Measurements from ENCODE around the gene SPTBN1. TPM values are rescaled to one million over a fixed set of nuclear protein-coding genes. Genes with fewer than 3 reads are reported as not detected.
A peak's percentile ranks its signal among the peaks of the same experiment; 100 is the strongest.

The SPTBN1 gene
- total and polyA plus RNA-seq, 2 experiments from 2014 or later: 58.1 to 204 TPM

DNA sequence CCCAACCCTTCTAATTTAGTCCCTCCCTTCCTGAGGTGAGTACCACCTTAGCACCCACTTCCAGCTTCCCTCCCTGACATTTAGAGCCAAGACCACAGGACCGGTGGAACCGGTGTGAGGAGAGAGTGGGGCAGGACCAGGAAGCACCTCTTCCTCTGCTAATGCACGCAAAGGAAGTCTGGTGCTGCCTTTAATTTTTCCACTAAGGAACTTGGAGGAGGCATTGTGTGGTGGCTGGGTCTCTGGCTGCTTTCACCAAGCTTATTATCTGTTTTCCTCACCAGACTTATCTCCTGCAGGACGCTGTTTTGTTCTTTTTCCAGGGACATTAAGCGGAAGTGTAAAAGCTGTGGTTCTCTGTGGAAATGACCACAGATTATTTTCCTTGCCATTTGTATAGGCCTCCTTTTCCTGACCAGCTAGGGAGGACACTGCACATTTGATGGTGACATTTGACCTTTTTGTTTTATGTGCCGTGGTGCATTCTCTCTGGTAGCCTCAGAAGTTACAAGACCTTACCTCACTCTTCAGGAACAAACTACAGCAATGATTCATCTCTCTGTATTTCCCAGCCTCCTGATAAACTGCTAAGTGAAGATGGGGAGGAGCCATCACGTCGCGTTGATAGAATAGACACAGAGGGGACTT lies 39.8 kb upstream of the SPTBN1 start (continued):
- no peak for TF ChIP-seq ZNF331 (CRISPR knock-in tag; IDR thresholded peaks at IDR 0.05; ENCODE audit: low read depth)
- TF ChIP-seq, protein P1, sequence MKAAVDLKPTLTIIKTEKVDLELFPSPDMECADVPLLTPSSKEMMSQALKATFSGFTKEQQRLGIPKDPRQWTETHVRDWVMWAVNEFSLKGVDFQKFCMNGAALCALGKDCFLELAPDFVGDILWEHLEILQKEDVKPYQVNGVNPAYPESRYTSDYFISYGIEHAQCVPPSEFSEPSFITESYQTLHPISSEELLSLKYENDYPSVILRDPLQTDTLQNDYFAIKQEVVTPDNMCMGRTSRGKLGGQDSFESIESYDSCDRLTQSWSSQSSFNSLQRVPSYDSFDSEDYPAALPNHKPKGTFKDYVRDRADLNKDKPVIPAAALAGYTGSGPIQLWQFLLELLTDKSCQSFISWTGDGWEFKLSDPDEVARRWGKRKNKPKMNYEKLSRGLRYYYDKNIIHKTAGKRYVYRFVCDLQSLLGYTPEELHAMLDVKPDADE (IDR thresholded peaks at IDR 0.05): no peak
- no peak for TF ChIP-seq POLR2AphosphoS5 (IDR thresholded peaks at IDR 0.05; ENCODE audit: low read depth)
- TF ChIP-seq EZH2phosphoT487 (IDR thresholded peaks at IDR 0.05; ENCODE audit: unreplicated experiment): no peak
- no peak for TF ChIP-seq CTCF (conservative IDR thresholded peaks at IDR 0.05; ENCODE audit: low read depth in 2 of 2)
- TF ChIP-seq STAT1 (IDR thresholded peaks at IDR 0.05; ENCODE audit: unreplicated experiment): no peak
- no peak for TF ChIP-seq ZNF114 (CRISPR knock-in tag; IDR thresholded peaks at IDR 0.05)
- TF ChIP-seq EZH2 (IDR thresholded peaks at IDR 0.05; ENCODE audit: low read depth, unreplicated experiment): no peak
- TF ChIP-seq JUNB (IDR thresholded peaks at IDR 0.05; ENCODE audit: unreplicated experiment): no peak

- no peaks in the 10 kb centered on the region for H3K79me2 ChIP-seq (replicated peaks; ENCODE audit: insufficient read depth)
- ATAC-seq (no peak), DNase-seq (ENCODE audit: low spot score) (no peak)
- H3K4me2 ChIP-seq: no peak overlapping the region
- H3K4me3 Mint-ChIP-seq: no peak overlapping the region
- H3K27ac ChIP-seq (ENCODE audit: low read depth): no peak overlapping the region
- H4K20me1 ChIP-seq (replicated peaks; ENCODE audit: insufficient read depth): no peaks in the 10 kb centered on the region
- H3K9me2 ChIP-seq (ENCODE audit: insufficient read depth): no peaks in the 10 kb centered on the region
- no peaks in the 10 kb centered on the region for H3K4me1 ChIP-seq (ENCODE audit: insufficient read depth)
- no peaks in the 10 kb centered on the region for H3K36me3 ChIP-seq (ENCODE audit: insufficient read depth)
- H3K27me3 ChIP-seq (ENCODE audit: insufficient read depth): no peaks in the 10 kb centered on the region
- H3K27me3 Mint-ChIP-seq (ENCODE audit: insufficient read depth, low read depth, poor library complexity): peaks cover under 1% of the 10 kb centered on the region
- H3K27ac Mint-ChIP-seq: no peak overlapping the region
- no peaks in the 10 kb centered on the region for H3F3A ChIP-seq (replicated peaks; ENCODE audit: low read depth)
- H3K36me3 Mint-ChIP-seq (ENCODE audit: low read depth): no peaks in the 10 kb centered on the region
- peaks cover 15% of the 10 kb centered on the region for H3K4me1 Mint-ChIP-seq
- peak overlapping the region; percentile 70 for H2AFZ ChIP-seq
- no peaks in the 10 kb centered on the region for H3K9me3 Mint-ChIP-seq
- no peak overlapping the region for H3K4me3 ChIP-seq
- TF ChIP-seq STAT1 (IDR thresholded peaks at IDR 0.05; ENCODE audit: unreplicated experiment) (no peak), EZH2phosphoT487 (IDR thresholded peaks at IDR 0.05; ENCODE audit: unreplicated experiment) (no peak), POLR2AphosphoS5 (IDR thresholded peaks at IDR 0.05; ENCODE audit: low read depth) (no peak), ZNF114 (CRISPR knock-in tag; IDR thresholded peaks at IDR 0.05) (no peak), CREB1 (CRISPR knock-in tag; IDR thresholded peaks at IDR 0.05; ENCODE audit: low read depth) (no peak), EZH2 (IDR thresholded peaks at IDR 0.05; ENCODE audit: low read depth, unreplicated experiment) (no peak), ZNF462 (CRISPR knock-in tag; IDR thresholded peaks at IDR 0.05) (no peak), JUNB (IDR thresholded peaks at IDR 0.05; ENCODE audit: unreplicated experiment) (no peak), NANOG (IDR thresholded peaks at IDR 0.05; ENCODE audit: borderline replicate concordance) (no peak), ZNF331 (CRISPR knock-in tag; IDR thresholded peaks at IDR 0.05; ENCODE audit: low read depth) (no peak)
- TF ChIP-seq, protein P1 (IDR thresholded peaks at IDR 0.05): no peak
These were observed 39.2 kb upstream of the SPTBN1 start for GRCh38 chr2:54416938-54417337.

Measured in GM23338 (cell line).